ENCODE data around the gene ZNF723. TPM values are rescaled to one million over a fixed set of nuclear protein-coding genes. Genes with fewer than 3 reads are reported as not detected.

ZNF723 gene
- total and polyA plus RNA-seq, 2 of the 4 experiments (the other 2 are of a cell fraction) = not detected

- no peak for DNase-seq
- Histone ChIP-seq H4K8ac (ENCODE audit: low read depth in 2 of 2, low read length in 2 of 2) (no peak overlapping the region), H3K36me3 (ENCODE audit: control insufficient read depth, insufficient read depth, low read length) (no peaks in the 10 kb centered on the region), H2BK5ac (ENCODE audit: low read depth, low read length, poor library complexity, severe bottlenecking) (no peak overlapping the region), H2AK5ac (ENCODE audit: low read depth, low read length) (no peak overlapping the region), H2BK120ac (ENCODE audit: low read depth, low read length) (no peak overlapping the region), H3K4me3 (ENCODE audit: insufficient read depth, low read depth, low read length) (no peak overlapping the region), H3K9ac (ENCODE audit: low read depth, low read length) (no peak overlapping the region), H3K4me2 (ENCODE audit: low read depth, low read length) (no peak overlapping the region), H3K9me3 (ENCODE audit: control insufficient read depth, insufficient read depth, low read length) (peaks cover 17% of the 10 kb centered on the region), H2AFZ (replicated peaks; ENCODE audit: low read length, poor library complexity) (no peak overlapping the region), H3K56ac (ENCODE audit: extremely low read depth, insufficient read depth, low read length) (no peak overlapping the region), H4K20me1 (ENCODE audit: insufficient read depth, low read length) (no peaks in the 10 kb centered on the region), H2BK15ac (ENCODE audit: low read depth, low read length) (no peak overlapping the region), H4K5ac (ENCODE audit: low read depth, low read length) (no peak overlapping the region), H3K18ac (ENCODE audit: low read depth, low read length) (no peak overlapping the region), H3K23ac (ENCODE audit: low read depth, low read length) (no peak overlapping the region), H2BK20ac (ENCODE audit: low read depth, low read length) (no peak overlapping the region), H3K9me1 (ENCODE audit: insufficient read depth, low read length) (no peaks in the 10 kb centered on the region), H3K27me3 (ENCODE audit: control insufficient read depth, insufficient read depth, low read length) (no peaks in the 10 kb centered on the region), H3K4me1 (ENCODE audit: control insufficient read depth, insufficient read depth, low read length) (no peaks in the 10 kb centered on the region), H3K79me1 (ENCODE audit: low read depth in 1 of 2, low read length in 2 of 2) (no peaks in the 10 kb centered on the region), H4K91ac (ENCODE audit: insufficient read depth, low read depth, low read length) (no peak overlapping the region), H3K4ac (ENCODE audit: low read depth, low read length) (no peak overlapping the region), H2AK9ac (replicated peaks; ENCODE audit: low read depth, low read length, poor library complexity) (no peak overlapping the region), H3K14ac (replicated peaks; ENCODE audit: low read depth, low read length) (no peak overlapping the region), H3K27ac (ENCODE audit: insufficient read depth, low read length) (no peak overlapping the region)
- ChIA-PET CTCF (no interaction called here), POLR2A (ENCODE audit: unreplicated experiment) (no interaction called here)
- TF ChIP-seq MAZ (IDR thresholded peaks at IDR 0.05; ENCODE audit: borderline replicate concordance, low read depth, low read length) (no peak), CEBPB (IDR thresholded peaks at IDR 0.05; ENCODE audit: low read depth, low read length) (no peak), MAFK (IDR thresholded peaks at IDR 0.05; ENCODE audit: low read depth, low read length) (no peak), CHD1 (IDR thresholded peaks at IDR 0.05; ENCODE audit: low read depth, low read length) (no peak), FOS (IDR thresholded peaks at IDR 0.05; ENCODE audit: low read depth, low read length) (no peak), CTCF (conservative IDR thresholded peaks at IDR 0.05; ENCODE audit: low read depth, low read length) (no peak), BHLHE40 (IDR thresholded peaks at IDR 0.05; ENCODE audit: low read depth, low read length) (no peak), POLR2A (IDR thresholded peaks at IDR 0.05; ENCODE audit: low read depth, low read length) (no peak)
- dilution Hi-C loops (cut with HindIII; ENCODE audit: low sequenced_read_pairs, unreplicated experiment) = no loop called here
- ATAC-seq (ENCODE audit: low read depth) = no peak
- 82% methylated on average over 9 of the region's 35 CpGs; no CpG with 5 or more reads in 1 of the 2 experiments for whole genome bisulfite sequencing, 2 experiments (ENCODE audit: extremely low coverage in 2 of 2, insufficient read length in 1 of 2)
- in situ Hi-C loops (cut with MboI; ENCODE audit: low sequenced_read_pairs) = no loop called here
- BruUV-seq (replicated peaks) = no TSS peak
- intact Hi-C loops (cut with micrococcal nuclease) = no loop called here
These were observed 61.8 kb downstream of the ZNF723 start for GRCh38 chr19:22893855-22894270.
